ENCODE results near the gene TMCC2.
A peak's percentile ranks its signal among the peaks of the same experiment; 100 is the strongest.

Gene TMCC2

GRCh38 chr1:205237526-205238484, 10.1 kb downstream of the TMCC2 start:
- Mint-ChIP-seq H3K27ac (peak overlapping the region; percentile 96), H3K36me3 (ENCODE audit: low read depth) (peaks cover 43% of the 10 kb centered on the region), H3K9me3 (no peaks in the 10 kb centered on the region), H3K27me3 (no peaks in the 10 kb centered on the region), H3K4me3 (peak overlapping the region; percentile 62), H3K4me1 (ENCODE audit: low read depth) (peaks cover 78% of the 10 kb centered on the region)
- intact Hi-C loops (cut with micrococcal nuclease), result no loop called here

- H3K4me3 Mint-ChIP-seq, result no peak overlapping the region
- intact Hi-C loops (cut with micrococcal nuclease), result no loop called here
- no peaks in the 10 kb centered on the region for H3K9me3 Mint-ChIP-seq
- H3K27me3 Mint-ChIP-seq, result no peaks in the 10 kb centered on the region
- H3K36me3 Mint-ChIP-seq (ENCODE audit: low read depth), result peaks cover 30% of the 10 kb centered on the region
- peak overlapping the region; percentile 96 for H3K27ac Mint-ChIP-seq
- H3K4me1 Mint-ChIP-seq (ENCODE audit: low read depth), result peaks cover 67% of the 10 kb centered on the region
Observed at GRCh38 chr1:205239078-205239477, 11.3 kb downstream of the TMCC2 start.

- no peaks in the 10 kb centered on the region for H3K9me3 Mint-ChIP-seq
- peaks cover 56% of the 10 kb centered on the region for H3K4me1 Mint-ChIP-seq (ENCODE audit: low read depth)
- peaks cover 20% of the 10 kb centered on the region for H3K36me3 Mint-ChIP-seq (ENCODE audit: low read depth)
- H3K27me3 Mint-ChIP-seq, result no peaks in the 10 kb centered on the region
- no peak overlapping the region for H3K4me3 Mint-ChIP-seq
- intact Hi-C loops (cut with micrococcal nuclease), result no loop called here
- H3K27ac Mint-ChIP-seq, result no peak overlapping the region
Observed at GRCh38 chr1:205240118-205240517, 12.4 kb downstream of the TMCC2 start.

GRCh38 chr1:205240569-205240968, 12.8 kb downstream of the TMCC2 start:
- no peak overlapping the region for H3K4me3 Mint-ChIP-seq
- H3K36me3 Mint-ChIP-seq (ENCODE audit: low read depth), result peaks cover 16% of the 10 kb centered on the region
- intact Hi-C loops (cut with micrococcal nuclease), result no loop called here
- H3K27ac Mint-ChIP-seq, result no peak overlapping the region
- no peaks in the 10 kb centered on the region for H3K27me3 Mint-ChIP-seq
- H3K9me3 Mint-ChIP-seq, result no peaks in the 10 kb centered on the region
- peaks cover 52% of the 10 kb centered on the region for H3K4me1 Mint-ChIP-seq (ENCODE audit: low read depth)

- no peaks in the 10 kb centered on the region for H3K9me3 Mint-ChIP-seq
- intact Hi-C loops (cut with micrococcal nuclease), result no loop called here
- peaks cover 12% of the 10 kb centered on the region for H3K36me3 Mint-ChIP-seq (ENCODE audit: low read depth)
- H3K4me3 Mint-ChIP-seq, result no peak overlapping the region
- peaks cover 51% of the 10 kb centered on the region for H3K4me1 Mint-ChIP-seq (ENCODE audit: low read depth)
- no peak overlapping the region for H3K27ac Mint-ChIP-seq
- H3K27me3 Mint-ChIP-seq, result no peaks in the 10 kb centered on the region
Observed at GRCh38 chr1:205241366-205242030, 13.8 kb downstream of the TMCC2 start.

GRCh38 chr1:205243350-205244191, 15.8 kb downstream of the TMCC2 start:
- intact Hi-C loops (cut with micrococcal nuclease), result no loop called here
- Mint-ChIP-seq H3K9me3 (no peaks in the 10 kb centered on the region), H3K36me3 (ENCODE audit: low read depth) (peaks cover 19% of the 10 kb centered on the region), H3K4me3 (no peak overlapping the region), H3K27ac (no peak overlapping the region), H3K4me1 (ENCODE audit: low read depth) (peaks cover 51% of the 10 kb centered on the region), H3K27me3 (no peaks in the 10 kb centered on the region)

GRCh38 chr1:205244384-205244783, 16.6 kb downstream of the TMCC2 start:
- Mint-ChIP-seq H3K27ac (no peak overlapping the region), H3K4me1 (ENCODE audit: low read depth) (peaks cover 51% of the 10 kb centered on the region), H3K9me3 (no peaks in the 10 kb centered on the region), H3K4me3 (no peak overlapping the region), H3K36me3 (ENCODE audit: low read depth) (peaks cover 18% of the 10 kb centered on the region), H3K27me3 (no peaks in the 10 kb centered on the region)
- intact Hi-C loops (cut with micrococcal nuclease), result no loop called here

GRCh38 chr1:205245096-205245495, 17.4 kb downstream of the TMCC2 start:
- H3K4me3 Mint-ChIP-seq, result no peak overlapping the region
- no peaks in the 10 kb centered on the region for H3K9me3 Mint-ChIP-seq
- peaks cover 22% of the 10 kb centered on the region for H3K36me3 Mint-ChIP-seq (ENCODE audit: low read depth)
- no peaks in the 10 kb centered on the region for H3K27me3 Mint-ChIP-seq
- H3K27ac Mint-ChIP-seq, result no peak overlapping the region
- peaks cover 49% of the 10 kb centered on the region for H3K4me1 Mint-ChIP-seq (ENCODE audit: low read depth)
- intact Hi-C loops (cut with micrococcal nuclease), result no loop called here

GRCh38 chr1:205246351-205247119, 18.8 kb downstream of the TMCC2 start:
- H3K27ac Mint-ChIP-seq, result peak overlapping the region; percentile 32
- H3K36me3 Mint-ChIP-seq (ENCODE audit: low read depth), result peaks cover 36% of the 10 kb centered on the region
- no peaks in the 10 kb centered on the region for H3K9me3 Mint-ChIP-seq
- H3K4me1 Mint-ChIP-seq (ENCODE audit: low read depth), result peaks cover 61% of the 10 kb centered on the region
- no peak overlapping the region for H3K4me3 Mint-ChIP-seq
- H3K27me3 Mint-ChIP-seq, result no peaks in the 10 kb centered on the region
- intact Hi-C loops (cut with micrococcal nuclease), result no loop called here

- intact Hi-C loops (cut with micrococcal nuclease), result no loop called here
- Mint-ChIP-seq H3K4me1 (ENCODE audit: low read depth) (peaks cover 67% of the 10 kb centered on the region), H3K27ac (peak overlapping the region; percentile 32), H3K9me3 (no peaks in the 10 kb centered on the region), H3K27me3 (no peaks in the 10 kb centered on the region), H3K4me3 (no peak overlapping the region), H3K36me3 (ENCODE audit: low read depth) (peaks cover 37% of the 10 kb centered on the region)
Observed at GRCh38 chr1:205247130-205247921, 19.6 kb downstream of the TMCC2 start.

- Mint-ChIP-seq H3K27me3 (no peaks in the 10 kb centered on the region), H3K27ac (peak overlapping the region; percentile 63), H3K4me3 (peak overlapping the region; percentile 18), H3K9me3 (no peaks in the 10 kb centered on the region), H3K4me1 (ENCODE audit: low read depth) (peaks cover 78% of the 10 kb centered on the region), H3K36me3 (ENCODE audit: low read depth) (peaks cover 49% of the 10 kb centered on the region)
- intact Hi-C loops (cut with micrococcal nuclease), result no loop called here
Observed at GRCh38 chr1:205248793-205249601, 21.3 kb downstream of the TMCC2 start.

GRCh38 chr1:205249651-205250050, 21.9 kb downstream of the TMCC2 start:
- Mint-ChIP-seq H3K4me1 (ENCODE audit: low read depth) (peaks cover 85% of the 10 kb centered on the region), H3K27ac (peak overlapping the region; percentile 63), H3K36me3 (ENCODE audit: low read depth) (peaks cover 55% of the 10 kb centered on the region), H3K27me3 (no peaks in the 10 kb centered on the region), H3K9me3 (no peaks in the 10 kb centered on the region), H3K4me3 (no peak overlapping the region)
- intact Hi-C loops (cut with micrococcal nuclease), result no loop called here

Data from dendritic cell treated with granulocyte-macrophage colony-stimulating factor and Interleukin-4, amounts not matched to agents 40 ng/mL and 50 ng/mL, for 4 days (primary cell).